Rectal smooth muscle tissue (tissue), 1 donor: Measurements from ENCODE around the gene ZNF462.
"Not testable (repeated sequence)": the region's sequence is repeated elsewhere in the genome, so short reads cannot be mapped to it uniquely, and the experiment has no call there.

ENCODE experiments used
- H3K27ac ChIP-seq: one replicate; pipeline ENCODE4 v1.7.0; 2013; ENCODE audit warnings: low read depth, low read length, inconsistent platforms
- H3K27me3 ChIP-seq: one replicate; pipeline ENCODE4 v1.7.0; 2013; ENCODE audit warnings: low read length; ENCODE audit not compliant: control insufficient read depth, insufficient read depth
- H3K36me3 ChIP-seq: one replicate; pipeline ENCODE4 v1.7.0; 2013; ENCODE audit warnings: low read length; ENCODE audit not compliant: control insufficient read depth, insufficient read depth
- H3K4me1 ChIP-seq: one replicate; pipeline ENCODE4 v1.7.0; 2013; ENCODE audit warnings: low read length; ENCODE audit not compliant: control insufficient read depth, insufficient read depth
- H3K4me3 ChIP-seq: one replicate; pipeline ENCODE4 v1.7.0; 2013; ENCODE audit warnings: low read length
- H3K9ac ChIP-seq: one replicate; pipeline ENCODE4 v1.7.0; 2013; ENCODE audit warnings: low read length

ZNF462 gene

GRCh38 chr9:106897751-106898150, 34.8 kb downstream of the ZNF462 start:
- Histone ChIP-seq H3K36me3 (no peaks in the 10 kb centered on the region), H3K4me1 (peaks cover 16% of the 10 kb centered on the region), H3K27me3 (no peaks in the 10 kb centered on the region), H3K4me3 (no peak overlapping the region), H3K27ac (peak overlapping the region; percentile 59), H3K9ac (no peak overlapping the region)

GRCh38 chr9:106900523-106900922, 37.6 kb downstream of the ZNF462 start:
- not testable (repeated sequence) for H3K27ac ChIP-seq, H3K9ac ChIP-seq, H3K36me3 ChIP-seq, H3K4me3 ChIP-seq, H3K27me3 ChIP-seq
- peaks cover 12% of the 10 kb centered on the region for H3K4me1 ChIP-seq

GRCh38 chr9:106906129-106906528, 43.2 kb downstream of the ZNF462 start:
- no peak overlapping the region for H3K27ac ChIP-seq
- H3K4me3 ChIP-seq = no peak overlapping the region
- no peaks in the 10 kb centered on the region for H3K4me1 ChIP-seq

GRCh38 chr9:106911951-106912350, 49.0 kb downstream of the ZNF462 start:
- H3K36me3 ChIP-seq = no peaks in the 10 kb centered on the region
- H3K4me1 ChIP-seq = peaks cover 9% of the 10 kb centered on the region
- no peak overlapping the region for H3K9ac ChIP-seq
- no peak overlapping the region for H3K27ac ChIP-seq
- H3K27me3 ChIP-seq = no peaks in the 10 kb centered on the region
- H3K4me3 ChIP-seq = no peak overlapping the region

More at GRCh38 chr9:106906129-106906528, 43.2 kb downstream of the ZNF462 start:
- Histone ChIP-seq H3K27me3 (no peaks in the 10 kb centered on the region), H3K36me3 (no peaks in the 10 kb centered on the region), H3K9ac (no peak overlapping the region)

- no peaks in the 10 kb centered on the region for H3K27me3 ChIP-seq
These were observed 50.3 kb downstream of the ZNF462 start for GRCh38 chr9:106913276-106913675.

GRCh38 chr9:106915851-106916250, 52.9 kb downstream of the ZNF462 start:
- Histone ChIP-seq H3K27me3 (no peaks in the 10 kb centered on the region), H3K4me1 (peaks cover 19% of the 10 kb centered on the region), H3K36me3 (no peaks in the 10 kb centered on the region), H3K4me3 (no peak overlapping the region), H3K9ac (no peak overlapping the region), H3K27ac (no peak overlapping the region)

More at GRCh38 chr9:106913276-106913675, 50.3 kb downstream of the ZNF462 start:
- Histone ChIP-seq H3K4me3 (no peak overlapping the region), H3K36me3 (no peaks in the 10 kb centered on the region), H3K9ac (no peak overlapping the region), H3K27ac (no peak overlapping the region), H3K4me1 (peaks cover 14% of the 10 kb centered on the region)

GRCh38 chr9:106916466-106917235, 53.7 kb downstream of the ZNF462 start:
- no peak overlapping the region for H3K9ac ChIP-seq
- no peak overlapping the region for H3K4me3 ChIP-seq
- H3K4me1 ChIP-seq = peaks cover 22% of the 10 kb centered on the region
- peak overlapping the region; percentile 37 for H3K27ac ChIP-seq
- H3K27me3 ChIP-seq = no peaks in the 10 kb centered on the region
- H3K36me3 ChIP-seq = no peaks in the 10 kb centered on the region

- Histone ChIP-seq H3K9ac (no peak overlapping the region), H3K4me1 (peaks cover 26% of the 10 kb centered on the region), H3K27ac (no peak overlapping the region), H3K27me3 (no peaks in the 10 kb centered on the region), H3K4me3 (no peak overlapping the region), H3K36me3 (no peaks in the 10 kb centered on the region)
These were observed 56.0 kb downstream of the ZNF462 start for GRCh38 chr9:106918825-106919509.

- peak overlapping the region; percentile 79 for H3K27ac ChIP-seq
- H3K36me3 ChIP-seq = peaks cover 7% of the 10 kb centered on the region
- peaks cover 26% of the 10 kb centered on the region for H3K4me1 ChIP-seq
- H3K4me3 ChIP-seq = no peak overlapping the region
- no peaks in the 10 kb centered on the region for H3K27me3 ChIP-seq
- H3K9ac ChIP-seq = no peak overlapping the region
These were observed 57.1 kb downstream of the ZNF462 start for GRCh38 chr9:106920091-106920490.

GRCh38 chr9:106920701-106921283, 57.8 kb downstream of the ZNF462 start:
- Histone ChIP-seq H3K27me3 (no peaks in the 10 kb centered on the region), H3K27ac (peak overlapping the region; percentile 79), H3K4me1 (peaks cover 26% of the 10 kb centered on the region), H3K9ac (no peak overlapping the region), H3K4me3 (peak overlapping the region; percentile 35), H3K36me3 (peaks cover 13% of the 10 kb centered on the region)

- Histone ChIP-seq H3K4me3 (peak overlapping the region; percentile 35), H3K27ac (peak overlapping the region; percentile 79), H3K27me3 (no peaks in the 10 kb centered on the region), H3K9ac (no peak overlapping the region), H3K4me1 (peaks cover 26% of the 10 kb centered on the region), H3K36me3 (peaks cover 16% of the 10 kb centered on the region)
These were observed 58.5 kb downstream of the ZNF462 start for GRCh38 chr9:106921341-106921899.

GRCh38 chr9:106922026-106922425, 59.1 kb downstream of the ZNF462 start:
- Histone ChIP-seq H3K27me3 (no peaks in the 10 kb centered on the region), H3K36me3 (peaks cover 16% of the 10 kb centered on the region), H3K9ac (no peak overlapping the region), H3K27ac (peak overlapping the region; percentile 79), H3K4me1 (peaks cover 22% of the 10 kb centered on the region), H3K4me3 (no peak overlapping the region)
